Measurements from ENCODE around the gene COQ8B. TPM values are rescaled to one million over a fixed set of nuclear protein-coding genes. Genes with fewer than 3 reads are reported as not detected.
A peak's percentile ranks its signal among the peaks of the same experiment; 100 is the strongest.
"Not testable (repeated sequence)": the region's sequence is repeated elsewhere in the genome, so short reads cannot be mapped to it uniquely, and the experiment has no call there.

COQ8B gene
- total RNA-seq, 1 donor from 2014 or later = 36.1 TPM

GRCh38 chr19:40744554-40745401, 28.1 kb upstream of the COQ8B start:
- intact Hi-C loops (cut with DNase I) = no loop called here
- ATAC-seq (ENCODE audit: poor library complexity) (no peak), DNase-seq (peak; percentile 47)

DNA sequence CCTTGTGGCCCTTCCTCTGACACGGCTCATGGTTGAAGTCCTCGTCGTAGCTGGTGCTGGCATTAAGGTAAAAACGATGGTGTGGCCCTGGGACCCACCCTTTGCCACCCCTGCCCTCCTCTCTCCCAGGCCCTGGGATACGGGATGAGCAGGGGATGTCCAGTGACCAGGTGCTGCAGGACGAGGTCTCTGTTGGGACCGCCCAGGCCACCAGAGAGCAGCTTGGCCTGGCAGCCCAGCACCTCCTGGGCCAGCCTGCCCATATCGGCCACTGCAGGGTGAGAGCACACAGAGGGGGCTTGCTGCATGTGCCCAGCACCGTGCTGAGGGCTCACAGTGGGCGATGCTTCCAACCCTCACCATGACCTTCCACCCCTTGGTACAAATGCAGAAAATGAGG, 27.2 kb upstream of the COQ8B start:
- DNase-seq = no peak
- intact Hi-C loops (cut with DNase I) = no loop called here
- ATAC-seq (ENCODE audit: poor library complexity) = no peak

- ATAC-seq (ENCODE audit: poor library complexity) = no peak
- peak; percentile 17 for DNase-seq
- intact Hi-C loops (cut with DNase I) = no loop called here
Observed at GRCh38 chr19:40742886-40743285, 26.2 kb upstream of the COQ8B start.

DNA sequence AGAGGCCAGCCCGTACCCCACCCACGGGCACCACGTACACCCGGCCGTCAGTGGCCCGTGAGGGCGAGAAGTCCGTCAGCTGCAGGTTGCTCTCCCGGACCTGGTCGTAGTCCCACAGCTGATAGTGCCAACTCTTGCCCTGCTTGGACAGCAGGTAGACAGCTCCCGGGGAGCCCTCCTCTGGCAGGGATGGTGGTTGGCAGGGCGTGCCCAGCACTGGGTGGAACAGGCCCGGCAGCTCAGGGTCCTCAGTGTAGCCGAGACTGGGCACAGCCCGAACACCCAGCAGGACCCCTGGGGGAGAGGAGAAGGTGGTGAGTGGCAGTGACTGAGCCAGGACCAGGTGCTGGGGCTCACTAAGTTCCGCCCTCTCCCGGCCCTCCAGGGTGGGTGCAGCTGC, 25.8 kb upstream of the COQ8B start:
- peak; percentile 42 for DNase-seq
- ATAC-seq (ENCODE audit: poor library complexity) = peak; percentile 17
- intact Hi-C loops (cut with DNase I) = no loop called here

- DNase-seq (peak; percentile 35), ATAC-seq (ENCODE audit: poor library complexity) (no peak)
- intact Hi-C loops (cut with DNase I) = no loop called here
Observed at GRCh38 chr19:40741527-40742390, 25.1 kb upstream of the COQ8B start.

- ATAC-seq (ENCODE audit: poor library complexity) = peak; percentile 76
- peak; percentile 68 for DNase-seq
- intact Hi-C loops (cut with DNase I) = no loop called here
Observed at GRCh38 chr19:40740747-40741146, 24.1 kb upstream of the COQ8B start.

DNA sequence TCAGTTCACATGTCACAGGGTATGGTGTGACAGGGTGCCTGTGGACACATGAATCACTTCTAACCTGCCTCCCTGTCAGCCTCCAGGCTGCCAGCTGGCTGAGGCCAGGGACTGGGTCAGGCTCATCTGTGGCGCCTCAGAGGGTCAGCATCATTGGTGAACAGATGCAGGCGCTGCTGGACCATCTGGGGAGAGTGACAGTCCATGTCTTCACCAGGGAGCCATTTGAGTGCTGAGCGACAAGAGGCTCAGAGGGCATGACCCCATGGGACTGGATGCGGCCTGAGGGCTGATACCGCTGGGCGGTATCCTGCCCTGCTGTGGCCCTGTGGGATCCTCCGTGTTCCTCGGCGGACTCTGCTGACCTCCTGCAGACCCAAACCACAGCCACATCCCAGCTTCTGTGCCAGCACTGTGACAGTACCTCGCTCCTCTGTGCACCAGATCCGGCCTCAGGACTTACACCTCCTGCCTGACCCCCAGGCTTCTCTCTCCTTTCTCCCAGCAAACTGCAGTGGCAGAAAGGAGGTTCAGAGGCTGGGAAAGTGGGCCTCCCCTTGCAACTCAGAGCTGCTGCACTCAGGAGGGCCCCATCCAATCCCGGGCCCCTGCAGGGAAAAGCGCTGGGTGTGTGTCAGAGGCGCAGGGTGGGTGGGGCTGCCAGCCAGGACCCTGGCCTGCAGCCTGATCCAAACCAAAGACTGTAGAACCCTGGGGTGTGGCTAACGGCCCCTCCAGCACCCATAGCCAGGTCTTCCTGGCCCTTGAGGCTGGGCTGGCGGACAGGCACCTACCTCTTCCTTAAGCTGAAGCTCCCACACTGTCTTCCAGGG, 23.4 kb upstream of the COQ8B start:
- intact Hi-C loops (cut with DNase I) = no loop called here
- ATAC-seq (ENCODE audit: poor library complexity) (peak; percentile 14), DNase-seq (peak; percentile 35)

DNA sequence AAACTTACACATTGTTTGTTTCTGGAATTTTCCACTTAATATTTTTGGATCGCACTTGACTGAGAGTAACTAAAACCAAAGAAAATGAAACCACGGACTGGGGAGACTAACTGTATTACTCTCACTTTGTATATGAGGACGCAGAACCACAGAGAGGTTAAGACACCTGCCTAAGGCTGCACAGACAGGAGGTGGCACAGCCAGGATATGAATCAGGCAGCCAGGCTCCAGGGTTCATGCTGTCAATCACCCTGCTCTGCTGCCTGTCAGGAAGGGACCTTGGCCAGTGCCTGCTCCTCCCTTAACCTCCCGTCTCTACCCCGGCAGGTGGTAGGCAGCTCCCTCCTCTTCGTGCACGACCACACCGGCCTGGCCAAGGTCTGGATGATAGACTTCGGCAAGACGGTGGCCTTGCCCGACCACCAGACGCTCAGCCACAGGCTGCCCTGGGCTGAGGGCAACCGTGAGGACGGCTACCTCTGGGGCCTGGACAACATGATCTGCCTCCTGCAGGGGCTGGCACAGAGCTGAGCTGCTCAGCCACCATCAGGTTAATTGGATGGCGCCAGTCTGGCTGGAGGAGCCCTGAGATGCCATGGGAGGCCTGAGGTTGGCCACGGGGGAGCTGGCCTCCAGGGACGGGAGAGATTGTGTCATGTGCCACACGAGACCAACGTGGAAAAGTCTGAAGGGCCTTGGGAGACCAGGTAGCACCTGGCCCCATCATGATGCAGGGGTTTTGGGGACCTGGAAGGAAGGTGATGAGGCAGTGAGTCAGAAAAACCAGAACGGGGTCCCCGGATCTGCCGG, 22.5 kb upstream of the COQ8B start:
- peak; percentile 35 for DNase-seq
- intact Hi-C loops (cut with DNase I) = no loop called here
- ATAC-seq (ENCODE audit: poor library complexity) = no peak

GRCh38 chr19:40737102-40737644, 20.5 kb upstream of the COQ8B start:
- intact Hi-C loops (cut with DNase I) = no loop called here
- DNase-seq = peak; percentile 63
- ATAC-seq (ENCODE audit: poor library complexity) = peak; percentile 45

GRCh38 chr19:40736661-40737060, 20.0 kb upstream of the COQ8B start:
- peak; percentile 19 for DNase-seq
- no peak for ATAC-seq (ENCODE audit: poor library complexity)
- intact Hi-C loops (cut with DNase I) = no loop called here

GRCh38 chr19:40735013-40735771, 18.5 kb upstream of the COQ8B start:
- DNase-seq (no peak), ATAC-seq (ENCODE audit: poor library complexity) (no peak)
- intact Hi-C loops (cut with DNase I) = no loop called here

DNA sequence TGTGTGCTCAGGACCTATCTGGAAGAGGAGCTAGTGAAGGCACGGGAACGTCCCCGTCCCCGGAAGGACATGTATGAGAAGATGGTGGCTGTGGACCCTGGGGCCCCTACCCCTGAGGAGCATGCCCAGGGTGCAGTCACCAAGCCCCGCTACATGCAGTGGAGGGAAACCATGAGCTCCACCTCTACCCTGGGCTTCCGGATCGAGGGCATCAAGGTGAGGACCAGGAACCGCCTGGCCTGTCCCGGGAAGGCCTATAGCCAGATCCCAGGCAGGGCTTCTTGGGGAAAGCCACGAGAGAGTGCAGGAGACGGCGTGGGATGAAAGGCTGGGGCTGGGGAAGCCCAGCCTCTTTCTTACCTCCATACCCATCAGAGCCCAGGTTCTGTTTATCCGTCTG, 16.5 kb upstream of the COQ8B start:
- no peak for ATAC-seq (ENCODE audit: poor library complexity)
- DNase-seq = peak; percentile 20
- intact Hi-C loops (cut with DNase I) = no loop called here

DNA sequence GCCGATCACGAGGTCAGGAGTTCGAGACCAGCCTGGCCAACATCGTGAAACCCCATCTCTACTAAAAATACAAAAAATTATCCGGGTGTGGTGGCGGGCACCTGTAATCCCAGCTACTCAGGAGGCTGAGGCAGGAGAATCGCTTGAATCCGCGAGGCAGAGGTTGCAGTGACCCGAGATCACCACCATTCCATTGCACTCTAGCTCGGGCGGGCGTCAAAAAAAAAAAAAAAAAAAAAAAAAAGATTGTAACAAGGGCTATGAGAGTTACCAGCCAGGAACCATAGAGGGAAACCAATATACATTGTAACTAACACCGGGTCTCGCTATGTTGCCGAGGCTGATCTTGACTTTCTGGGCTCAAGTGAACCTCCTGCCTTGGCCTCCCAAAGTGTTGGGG, 15.6 kb upstream of the COQ8B start:
- intact Hi-C loops (cut with DNase I); ATAC-seq (ENCODE audit: poor library complexity): not testable (repeated sequence)
- peak; percentile 4 for DNase-seq

DNA sequence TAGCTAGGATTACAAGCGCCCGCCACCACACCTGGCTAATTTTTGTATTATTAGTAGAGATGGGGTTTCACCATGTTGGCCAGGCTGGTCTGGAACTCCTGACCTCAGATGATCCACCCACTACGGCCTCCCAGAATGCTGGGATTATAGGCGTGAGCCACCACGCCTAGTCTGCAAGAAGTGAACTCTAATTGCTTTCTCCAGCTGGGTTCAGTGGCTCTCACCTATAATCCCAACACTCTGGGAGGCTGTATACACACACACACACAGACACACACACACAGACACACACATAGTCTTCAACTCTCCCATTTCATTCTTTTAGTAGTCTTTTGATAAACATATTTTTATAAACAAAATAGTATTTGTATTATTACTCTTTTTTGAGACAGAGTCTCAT, 13.4 kb upstream of the COQ8B start:
- intact Hi-C loops (cut with DNase I); DNase-seq: not testable (repeated sequence)

GRCh38 chr19:40726279-40726678, 9.6 kb upstream of the COQ8B start:
- no peak for DNase-seq
- intact Hi-C loops (cut with DNase I) = no loop called here
- ATAC-seq (ENCODE audit: poor library complexity) = no peak

More for the DNA sequence above, 13.4 kb upstream of the COQ8B start:
- not testable (repeated sequence) for ATAC-seq (ENCODE audit: poor library complexity)

- DNase-seq = no peak
- intact Hi-C loops (cut with DNase I) = no loop called here
- no peak for ATAC-seq (ENCODE audit: poor library complexity)
Observed at GRCh38 chr19:40724855-40725254, 8.2 kb upstream of the COQ8B start.

- ATAC-seq (ENCODE audit: poor library complexity) (no peak), DNase-seq (no peak)
- intact Hi-C loops (cut with DNase I) = no loop called here
Observed at GRCh38 chr19:40724315-40724714, 7.6 kb upstream of the COQ8B start.

All from Right ventricle myocardium superior (tissue), 1 donor.